GM12878 (cell line): ENCODE data around the gene ATXN1. TPM values are rescaled to one million over a fixed set of nuclear protein-coding genes. Genes with fewer than 3 reads are reported as not detected.

Experiments
- ATAC-seq: fragments of 200-7000 bp; cut with Tn5 transposase; 3 replicates; pipeline ENCODE4 v1.9.1; 2020; ENCODE audit warnings: mild to moderate bottlenecking, moderate library complexity
- BruUV-seq: library from RNA; stranded (reverse); fragments of 400-500 nt; replicated peaks from 2 replicates; lab custom pipeline; 2021; lab: Mats Ljungman, UMichigan
- CTCF ChIA-PET: fragments of 300-600 bp; sonication (Branson Sonifier 250); formaldehyde crosslinking; extraction: SDS; loops from one replicate; lab custom pipeline; 2021; ENCODE audit warnings: inconsistent platforms; lab: Yijun Ruan, JAX
- POLR2A ChIA-PET: fragments of 350-600 bp; formaldehyde crosslinking; extraction: SDS; loops from one replicate; lab custom pipeline; 2021; ENCODE audit warnings: inconsistent platforms; lab: Charles Lee
- RAD21 ChIA-PET: fragments of 300-600 bp; sonication (Branson Sonifier 250); formaldehyde crosslinking; loops from one replicate; lab custom pipeline; 2023; ENCODE audit warnings: antibody characterized with exemption; ENCODE audit not compliant: unreplicated experiment; lab: Charles Lee
- SMC1A ChIA-PET: fragments of 300-600 bp; sonication (Branson Sonifier 250); formaldehyde crosslinking; loops from one replicate; lab custom pipeline; 2023; ENCODE audit not compliant: unreplicated experiment, uncharacterized antibody; lab: Charles Lee
- DNase-seq: peaks from one replicate; pipeline ENCODE4 v3.0.0-alpha.2; 2011; ENCODE audit warnings: low read depth, low spot score
- FAIRE-seq: peaks from 3 replicates; lab custom pipeline; 2011; peaks lifted over from hg19 to GRCh38; lab: Jason Lieb, UNC
- H2AFZ ChIP-seq: 2 replicates; pipeline ENCODE4 v1.6.0; 2011; ENCODE audit warnings: low read depth, low read length, control low read depth; ENCODE audit not compliant: control insufficient read depth
- H3K27ac ChIP-seq: 2 replicates; pipeline ENCODE4 v1.5.1; 2011; ENCODE audit warnings: control low read depth; ENCODE audit not compliant: control insufficient read depth, insufficient read depth
- H3K27me3 ChIP-seq, 2 experiments: replicated peaks in 1 of 2; 2 replicates each; pipeline versions ENCODE4 v1.6.0 to v1.6.1; 2011; ENCODE audit warnings: low read length in 1 of 2; ENCODE audit not compliant: control insufficient read depth in 2 of 2, insufficient read depth in 2 of 2
- H3K36me3 ChIP-seq, 2 experiments: 2 replicates each; pipeline ENCODE4 v1.5.1; 2011; ENCODE audit warnings: low read length in 1 of 2; ENCODE audit not compliant: control insufficient read depth in 2 of 2, insufficient read depth in 2 of 2
- H3K4me1 ChIP-seq: 2 replicates; pipeline ENCODE4 v1.6.1; 2011; ENCODE audit warnings: mild to moderate bottlenecking, low read length, moderate library complexity, mixed read lengths; ENCODE audit not compliant: control insufficient read depth, insufficient read depth
- H3K4me2 ChIP-seq: 2 replicates; pipeline ENCODE4 v1.6.0; 2011; ENCODE audit warnings: control low read depth; ENCODE audit not compliant: control insufficient read depth, insufficient read depth
- H3K4me3 ChIP-seq: fragments of 200-600 bp; sonication (generic); 2 replicates; pipeline ENCODE4 v1.5.1; 2016
- H3K79me2 ChIP-seq: 2 replicates; pipeline ENCODE4 v1.6.0; 2011; ENCODE audit warnings: low read length; ENCODE audit not compliant: control insufficient read depth, insufficient read depth
- H3K9ac ChIP-seq: 2 replicates; pipeline ENCODE4 v1.8.0; 2011; ENCODE audit warnings: low read length, control low read depth, mixed read lengths; ENCODE audit not compliant: control insufficient read depth, insufficient read depth
- H3K9me3 ChIP-seq: replicated peaks from 3 replicates; pipeline ENCODE4 v1.5.1; 2011; ENCODE audit warnings: mild to moderate bottlenecking, low read length; ENCODE audit not compliant: control insufficient read depth, insufficient read depth
- H4K20me1 ChIP-seq: 2 replicates; pipeline ENCODE4 v1.6.0; 2011; ENCODE audit not compliant: control insufficient read depth, insufficient read depth
- BRCA1 ChIP-seq: IDR thresholded peaks from 2 replicates; pipeline ENCODE4 v1.6.1; 2011; ENCODE audit warnings: low read depth, low read length, improper control_type of control experiment
- CBX3 ChIP-seq: fragments of 200-600 bp; sonication (generic); IDR thresholded peaks from 2 replicates; pipeline ENCODE4 v1.6.1; 2016; ENCODE audit warnings: low read depth, borderline replicate concordance
- CBX5 ChIP-seq: sonication (generic); IDR thresholded peaks from 2 replicates; pipeline ENCODE4 v1.6.1; 2016; ENCODE audit warnings: low read depth, moderate library complexity, mild to moderate bottlenecking, inconsistent platforms
- CHD4 ChIP-seq: fragments of 200-600 bp; sonication (generic); IDR thresholded peaks from 2 replicates; pipeline ENCODE4 v1.6.1; 2016; ENCODE audit warnings: mild to moderate bottlenecking
- ESRRA ChIP-seq: IDR thresholded peaks from 2 replicates; pipeline ENCODE4 v1.6.1; 2012; ENCODE audit warnings: mild to moderate bottlenecking, low read length, improper control_type of control experiment
- FOXM1 ChIP-seq: IDR thresholded peaks from 2 replicates; pipeline ENCODE4 v1.6.1; 2012; ENCODE audit warnings: low read depth, mild to moderate bottlenecking, inconsistent platforms, low read length, moderate library complexity
- JUND ChIP-seq: IDR thresholded peaks from 2 replicates; pipeline ENCODE4 v1.6.1; 2012; ENCODE audit warnings: low read depth, mild to moderate bottlenecking, low read length, improper control_type of control experiment, moderate library complexity
- RAD51 ChIP-seq: fragments of 450-650 bp; IDR thresholded peaks from 2 replicates; pipeline ENCODE4 v1.6.1; 2016; ENCODE audit warnings: moderate library complexity, mild to moderate bottlenecking, inconsistent platforms
- SRF ChIP-seq, 2 experiments: IDR thresholded peaks; 2 replicates each; pipeline ENCODE4 v1.6.1; 2011; ENCODE audit warnings: low read depth in 2 of 2, low read length in 2 of 2, mild to moderate bottlenecking in 1 of 2, moderate library complexity in 1 of 2
- TARDBP ChIP-seq: IDR thresholded peaks from 2 replicates; pipeline ENCODE4 v1.6.1; 2016; ENCODE audit warnings: borderline replicate concordance
- TCF7 ChIP-seq: IDR thresholded peaks from 2 replicates; pipeline ENCODE4 v1.6.1; 2014; ENCODE audit warnings: antibody characterized with exemption, borderline replicate concordance
- ZNF207 ChIP-seq: fragments of 450-650 bp; IDR thresholded peaks from 2 replicates; pipeline ENCODE4 v1.6.1; 2014; ENCODE audit warnings: antibody characterized with exemption, mild to moderate bottlenecking, borderline replicate concordance
- ZNF24 ChIP-seq: fragments of 450-650 bp; IDR thresholded peaks from 2 replicates; pipeline ENCODE4 v1.6.1; 2017; ENCODE audit warnings: antibody characterized with exemption, mild to moderate bottlenecking
- ZNF592 ChIP-seq: fragments of 450-650 bp; IDR thresholded peaks from 2 replicates; pipeline ENCODE4 v1.6.1; 2017; ENCODE audit warnings: mild to moderate bottlenecking, moderate library complexity
- in situ Hi-C: fragments of 300-500 bp; cut with MboI; formaldehyde crosslinking; loops from 9 replicates; pipeline ENCODE4 v1.14.3; 2018; ENCODE audit warnings: mixed read lengths
- intact Hi-C: fragments of 100-400 bp; cut with micrococcal nuclease; formaldehyde crosslinking; loops from one replicate; pipeline ENCODE4 v1.14.2; 2022; ENCODE audit not compliant: unreplicated experiment
- polyA plus RNA-seq, 11 experiments: library from polyadenylated mRNA; depleted of rRNA in 4 of 11; unstranded in 6 of 11; stranded (reverse) in 5 of 11; fragments of >200 nt; fragmentation: Nextera tagmentation in 4 of 11; fragmentation: Illumina TruSeq in 1 of 11; extraction: Ambion mirVana in 4 of 11; extraction: Trizol in 1 of 11; gene quantifications; 1 replicate in 1 of 11; 2 replicates in 10 of 11; pipeline versions ENCODE4 v1.2.1 to v1.2.3, GENCODE V29; 2011 to 2016; ENCODE audit warnings: inconsistent platforms in 2 of 11, missing spikeins in 2 of 11, low read depth in 1 of 11
- total RNA-seq, 4 experiments: library from RNA; depleted of rRNA in 3 of 4; stranded (reverse); fragments of >200 nt in 3 of 4; fragmentation: Illumina TruSeq in 1 of 4; extraction: Trizol in 1 of 4; gene quantifications; 2 replicates each; pipeline versions ENCODE4 v1.2.1 to v1.2.3, GENCODE V29; 2013 to 2021

The ATXN1 gene
- total and polyA plus RNA-seq, 10 of the 15 experiments (the other 5 are each of a cell fraction or from before 2014, with no cell fraction given) = 12.2 to 51.2 (median 20.5) TPM

DNA sequence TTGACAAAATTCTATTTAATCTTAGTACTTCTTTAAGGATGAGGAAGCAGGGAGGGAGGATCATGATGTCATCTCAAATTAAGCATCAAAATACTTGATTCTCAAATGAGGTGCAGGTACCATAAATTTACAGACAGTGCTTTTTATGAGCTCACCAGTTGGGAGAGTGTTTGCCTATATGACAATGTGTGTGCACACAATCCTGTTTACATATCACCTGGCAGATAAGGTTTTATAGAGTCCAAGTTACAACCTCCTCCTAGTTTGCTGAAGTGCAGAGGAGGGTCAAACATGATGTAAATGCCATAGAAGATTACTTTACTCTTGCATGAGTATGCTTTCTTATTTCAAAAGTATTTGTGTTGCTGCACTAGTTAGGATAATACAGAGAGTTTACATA is 6.4 kb downstream of the ATXN1 start:
- no peaks in the 10 kb centered on the region for H4K20me1 ChIP-seq
- POLR2A ChIA-PET = interaction anchor here (1.6 kb wide), 1 partner anchor 9 kb away, joined by 6 read pairs; no protein-coding TSS in a partner anchor
- no peak overlapping the region for H3K9ac ChIP-seq
- DNase-seq (no peak), ATAC-seq (no peak), FAIRE-seq (no peak)
- peaks cover 4% of the 10 kb centered on the region; the same call in 1 of the 2 replicates for H3K4me1 ChIP-seq
- peaks cover 14% of the 10 kb centered on the region for H3K79me2 ChIP-seq
- TF ChIP-seq FOXM1 = no peak
- no peak for TF ChIP-seq CHD4
- no peak for TF ChIP-seq TARDBP
- no peak for TF ChIP-seq ESRRA
- no peak for TF ChIP-seq CBX5
- TF ChIP-seq ZNF24 = no peak
- no peak for TF ChIP-seq ZNF592
- TF ChIP-seq TCF7 = no peak
- no peak for TF ChIP-seq JUND
- TF ChIP-seq CBX3 = no peak
- no peak for TF ChIP-seq ZNF207
- no peak for TF ChIP-seq RAD51
- TF ChIP-seq BRCA1 = no peak
- no peak for TF ChIP-seq SRF (IDR thresholded peaks at IDR 0.05; ENCODE audit: low read depth in 2 of 2, low read length in 2 of 2)
- no peak overlapping the region for H3K4me2 ChIP-seq
- peaks cover under 1 to 1% of the 10 kb centered on the region in 2 experiments; a peak in 3 of 4 replicates for H3K36me3 ChIP-seq
- intact Hi-C loops (no loop called here), in situ Hi-C loops (no loop called here)
- H3K27me3 ChIP-seq = no peaks in the 10 kb centered on the region
- SMC1A ChIA-PET = interaction anchor here (0.9 to 3.0 kb wide), 5 partner anchors 8 to 22 kb away, joined by 3 to 14 read pairs (median 5); no protein-coding TSS in a partner anchor
- BruUV-seq = no TSS peak
- RAD21 ChIA-PET = interaction anchor here (0.7 to 1.0 kb wide), 2 partner anchors 21 to 84 kb away, joined by 3 read pairs; no protein-coding TSS in a partner anchor
- H3K27ac ChIP-seq = no peak overlapping the region
- H2AFZ ChIP-seq = no peak overlapping the region
- CTCF ChIA-PET = interaction anchor here (0.6 to 2.6 kb wide), 5 partner anchors 9 to 310 kb away, joined by 3 to 9 read pairs (median 5); no protein-coding TSS in a partner anchor
- H3K4me3 ChIP-seq = no peak overlapping the region
- no peaks in the 10 kb centered on the region for H3K9me3 ChIP-seq
